ENCODE results near the gene MRTFA.

- TF ChIP-seq GATA2 (IDR thresholded peaks at IDR 0.05; ENCODE audit: low read depth, low read length) = no peak
- TF ChIP-seq GATA3 (IDR thresholded peaks at IDR 0.05; ENCODE audit: low read depth, low read length) = no peak
Measured at GRCh38 chr22:40403651-40404050, 232.9 kb downstream of the MRTFA start.
